BJ (cell line): ENCODE measurements around the gene NRAS. TPM values are rescaled to one million over a fixed set of nuclear protein-coding genes. Genes with fewer than 3 reads are reported as not detected.

Experiments
- CTCF ChIA-PET: fragments of 350-600 bp; formaldehyde crosslinking; extraction: SDS; loops from one replicate; lab custom pipeline; 2021; ENCODE audit warnings: antibody characterized with exemption, inconsistent platforms; lab: Yijun Ruan, JAX
- POLR2A ChIA-PET: fragments of 300-600 bp; sonication (Branson Sonifier 250); formaldehyde crosslinking; extraction: SDS; loops from one replicate; lab custom pipeline; 2021; ENCODE audit warnings: antibody characterized with exemption; lab: Charles Lee
- DNase-seq: peaks from one replicate; pipeline ENCODE4 v3.0.0-alpha.2; 2011; ENCODE audit warnings: low read depth
- H3K27me3 ChIP-seq: 2 replicates; pipeline ENCODE4 v1.6.0; 2011; ENCODE audit warnings: low read length; ENCODE audit not compliant: control insufficient read depth, insufficient read depth
- H3K36me3 ChIP-seq: 2 replicates; pipeline ENCODE4 v1.5.1; 2011; ENCODE audit warnings: low read length; ENCODE audit not compliant: control insufficient read depth, insufficient read depth
- H3K4me3 ChIP-seq: 2 replicates; pipeline ENCODE4 v1.5.1; 2011; ENCODE audit warnings: low read depth, mild to moderate bottlenecking, control low read depth, low read length
- polyA plus RNA-seq: library from polyadenylated mRNA; depleted of rRNA; stranded (reverse); fragments of >200 nt; gene quantifications from 2 replicates; pipeline ENCODE4 v1.2.3, GENCODE V29; 2011
- TF ChIP-seq, protein P1 (sequence below): IDR thresholded peaks from 2 replicates; pipeline ENCODE4 v1.5.1; 2011; ENCODE audit warnings: low read depth, mild to moderate bottlenecking, control low read depth, inconsistent platforms, low read length, moderate library complexity; ENCODE audit not compliant: insufficient read depth

The NRAS gene
- polyA plus RNA-seq, 1 experiment = 19.1 TPM

GRCh38 chr1:114688526-114688925 is 28.0 kb downstream of the NRAS start:
- DNase-seq = no peak
- POLR2A ChIA-PET = no interaction called here
- CTCF ChIA-PET = no interaction called here
- 0 out of 2 replicates have a peak, but pooled peaks cover 2% of the 10 kb centered on the region for H3K27me3 ChIP-seq
- H3K36me3 ChIP-seq = no peaks in the 10 kb centered on the region
- TF ChIP-seq, protein P1, sequence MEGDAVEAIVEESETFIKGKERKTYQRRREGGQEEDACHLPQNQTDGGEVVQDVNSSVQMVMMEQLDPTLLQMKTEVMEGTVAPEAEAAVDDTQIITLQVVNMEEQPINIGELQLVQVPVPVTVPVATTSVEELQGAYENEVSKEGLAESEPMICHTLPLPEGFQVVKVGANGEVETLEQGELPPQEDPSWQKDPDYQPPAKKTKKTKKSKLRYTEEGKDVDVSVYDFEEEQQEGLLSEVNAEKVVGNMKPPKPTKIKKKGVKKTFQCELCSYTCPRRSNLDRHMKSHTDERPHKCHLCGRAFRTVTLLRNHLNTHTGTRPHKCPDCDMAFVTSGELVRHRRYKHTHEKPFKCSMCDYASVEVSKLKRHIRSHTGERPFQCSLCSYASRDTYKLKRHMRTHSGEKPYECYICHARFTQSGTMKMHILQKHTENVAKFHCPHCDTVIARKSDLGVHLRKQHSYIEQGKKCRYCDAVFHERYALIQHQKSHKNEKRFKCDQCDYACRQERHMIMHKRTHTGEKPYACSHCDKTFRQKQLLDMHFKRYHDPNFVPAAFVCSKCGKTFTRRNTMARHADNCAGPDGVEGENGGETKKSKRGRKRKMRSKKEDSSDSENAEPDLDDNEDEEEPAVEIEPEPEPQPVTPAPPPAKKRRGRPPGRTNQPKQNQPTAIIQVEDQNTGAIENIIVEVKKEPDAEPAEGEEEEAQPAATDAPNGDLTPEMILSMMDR = no peak
- H3K4me3 ChIP-seq = no peak overlapping the region

DNA sequence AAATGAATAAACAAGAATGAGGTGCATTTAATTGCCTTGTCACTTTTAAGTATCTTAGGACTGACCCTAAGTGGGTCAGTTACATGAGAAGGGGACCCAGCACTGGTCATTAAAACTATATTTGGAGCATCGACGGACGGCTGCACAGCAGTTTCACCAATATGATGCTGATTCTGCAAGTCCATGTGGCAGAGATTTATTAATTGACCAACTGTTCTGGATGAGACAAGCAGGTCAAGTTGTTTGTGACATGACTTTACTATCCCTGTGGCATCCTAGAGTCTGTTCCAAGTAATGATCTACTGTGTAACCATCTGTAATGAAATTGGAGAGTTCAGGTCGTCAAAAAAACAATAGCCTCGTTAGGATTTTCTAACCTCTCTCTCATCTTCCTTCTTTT is 30.7 kb downstream of the NRAS start:
- ChIA-PET CTCF (no interaction called here), POLR2A (no interaction called here)
- TF ChIP-seq, protein P1 = no peak
- Histone ChIP-seq H3K36me3 (no peaks in the 10 kb centered on the region), H3K27me3 (0 out of 2 replicates have a peak, but pooled peaks cover 4% of the 10 kb centered on the region), H3K4me3 (no peak overlapping the region)
- DNase-seq = no peak

DNA sequence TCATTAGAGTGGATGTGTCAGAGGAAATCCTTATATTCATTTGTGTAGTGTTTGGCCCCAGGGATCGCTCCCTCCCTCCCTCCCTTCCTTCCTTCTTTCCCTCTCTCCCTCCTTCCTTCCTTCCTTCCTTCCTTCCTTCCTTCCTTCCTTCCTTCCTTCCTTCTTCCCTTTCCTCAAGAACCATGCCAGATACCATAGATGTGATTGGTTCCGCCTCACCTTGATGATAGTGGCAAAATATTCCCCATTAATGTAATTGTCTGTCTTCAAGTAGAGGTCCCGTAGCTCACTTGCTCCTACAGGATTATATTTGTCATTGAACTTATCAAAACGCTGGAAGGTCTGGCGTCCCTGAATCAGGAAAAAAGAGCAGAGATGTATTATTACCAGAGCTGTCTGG is 38.9 kb downstream of the NRAS start:
- Histone ChIP-seq H3K27me3 (peaks cover 6% of the 10 kb centered on the region), H3K4me3 (no peak overlapping the region), H3K36me3 (no peaks in the 10 kb centered on the region)
- no peak for DNase-seq
- ChIA-PET CTCF (no interaction called here), POLR2A (no interaction called here)
- TF ChIP-seq, protein P1 = no peak

DNA sequence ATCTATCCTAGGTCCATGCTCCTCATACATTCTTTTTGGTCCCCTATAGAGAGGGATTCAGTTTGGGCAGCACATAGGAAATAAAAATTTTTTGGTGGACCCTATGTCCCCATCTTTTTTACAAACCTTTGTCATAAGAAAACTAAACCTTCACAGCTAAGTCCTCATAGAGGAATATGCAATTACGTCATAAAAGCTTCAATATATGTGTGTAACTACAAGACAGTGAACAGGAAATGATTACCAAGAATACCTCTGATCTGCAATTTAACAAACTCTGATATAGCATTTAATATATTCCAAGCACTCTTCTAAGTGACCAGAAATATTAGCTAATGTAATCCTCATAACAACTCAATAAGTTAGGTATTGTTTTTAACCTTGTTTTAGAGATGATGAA is 40.5 kb downstream of the NRAS start:
- ChIA-PET CTCF (no interaction called here), POLR2A (no interaction called here)
- DNase-seq = no peak
- TF ChIP-seq, protein P1 = no peak
- Histone ChIP-seq H3K27me3 (peaks cover 5% of the 10 kb centered on the region), H3K36me3 (no peaks in the 10 kb centered on the region), H3K4me3 (no peak overlapping the region)

DNA sequence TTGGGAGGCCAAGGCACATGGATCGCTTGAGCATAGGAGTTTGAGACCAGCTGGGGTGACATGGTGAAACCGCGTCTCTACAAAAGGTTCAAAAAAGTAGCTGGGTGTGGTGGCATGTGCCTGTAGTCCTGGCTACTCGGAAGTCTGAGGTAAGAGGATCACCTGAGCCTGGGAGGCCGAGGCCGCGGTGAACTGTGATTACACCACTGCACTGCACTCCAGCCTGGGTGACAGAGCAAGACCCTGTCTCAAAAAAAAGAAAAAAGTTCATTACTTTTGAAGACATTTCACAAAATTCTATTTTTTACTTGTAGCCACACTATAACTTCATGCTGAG is 44.7 kb downstream of the NRAS start:
- TF ChIP-seq, protein P1 = no peak
- Histone ChIP-seq H3K36me3 (no peaks in the 10 kb centered on the region), H3K4me3 (no peak overlapping the region), H3K27me3 (peaks cover 3% of the 10 kb centered on the region)
- no peak for DNase-seq
- ChIA-PET POLR2A (no interaction called here), CTCF (interaction anchor here (0.5 to 1.6 kb wide), 4 partner anchors 8 to 325 kb away, joined by 3 to 5 read pairs (median 4); no protein-coding TSS in a partner anchor)
